Measurements from ENCODE around the gene DCBLD1. TPM values are rescaled to one million over a fixed set of nuclear protein-coding genes. Genes with fewer than 3 reads are reported as not detected.

DCBLD1 gene
- total RNA-seq, 1 donor, result 27.4 TPM

- H3K4me3 ChIP-seq (ENCODE audit: low read depth, low read length), result no peak overlapping the region
- DNase-seq (ENCODE audit: low read depth), result no peak
- TF ChIP-seq CTCF (IDR thresholded peaks at IDR 0.05; ENCODE audit: insufficient read depth, low read length), result no peak
These were observed 62.7 kb downstream of the DCBLD1 start for GRCh38 chr6:117545161-117545595.

- no peak overlapping the region for H3K4me3 ChIP-seq (ENCODE audit: low read depth, low read length)
- no peak for TF ChIP-seq CTCF (IDR thresholded peaks at IDR 0.05; ENCODE audit: insufficient read depth, low read length)
- DNase-seq (ENCODE audit: low read depth), result no peak
These were observed 64.2 kb downstream of the DCBLD1 start for GRCh38 chr6:117546674-117547073.

- no peak for DNase-seq (ENCODE audit: low read depth)
- no peak for TF ChIP-seq CTCF (IDR thresholded peaks at IDR 0.05; ENCODE audit: insufficient read depth, low read length)
- H3K4me3 ChIP-seq (ENCODE audit: low read depth, low read length), result peak overlapping the region; percentile 13
These were observed 65.5 kb downstream of the DCBLD1 start for GRCh38 chr6:117547688-117548621.

GRCh38 chr6:117548797-117549301 is 66.4 kb downstream of the DCBLD1 start:
- TF ChIP-seq CTCF (IDR thresholded peaks at IDR 0.05; ENCODE audit: insufficient read depth, low read length), result no peak
- H3K4me3 ChIP-seq (ENCODE audit: low read depth, low read length), result no peak overlapping the region
- peak; percentile 71 for DNase-seq (ENCODE audit: low read depth)

- DNase-seq (ENCODE audit: low read depth), result no peak
- no peak overlapping the region for H3K4me3 ChIP-seq (ENCODE audit: low read depth, low read length)
- no peak for TF ChIP-seq CTCF (IDR thresholded peaks at IDR 0.05; ENCODE audit: insufficient read depth, low read length)
These were observed 67.1 kb downstream of the DCBLD1 start for GRCh38 chr6:117549611-117550010.

GRCh38 chr6:117550078-117550600 is 67.7 kb downstream of the DCBLD1 start:
- DNase-seq (ENCODE audit: low read depth), result no peak
- H3K4me3 ChIP-seq (ENCODE audit: low read depth, low read length), result no peak overlapping the region
- no peak for TF ChIP-seq CTCF (IDR thresholded peaks at IDR 0.05; ENCODE audit: insufficient read depth, low read length)
